HepG2 (cell line): ENCODE results near the gene CHAF1A. TPM values are rescaled to one million over a fixed set of nuclear protein-coding genes. Genes with fewer than 3 reads are reported as not detected.

Source experiments
- ATAC-seq: fragments of 200-7000 bp; cut with Tn5 transposase; 3 replicates; pipeline ENCODE4 v1.9.1; 2020; ENCODE audit warnings: mild to moderate bottlenecking, moderate library complexity
- BruUV-seq: library from RNA; stranded (reverse); fragments of 400-500 nt; replicated peaks from 2 replicates; lab custom pipeline; 2021; lab: Mats Ljungman, UMichigan
- CTCF ChIA-PET: fragments of 300-600 bp; formaldehyde crosslinking; extraction: SDS; loops from one replicate; lab custom pipeline; 2021; ENCODE audit warnings: low total read pairs, inconsistent platforms, low intra/inter-chr PET ratio; lab: Yijun Ruan, JAX
- POLR2A ChIA-PET: fragments of 350-600 bp; sonication (Branson Sonifier 250); formaldehyde crosslinking; loops from one replicate; lab custom pipeline; 2020; ENCODE audit warnings: antibody characterized with exemption, inconsistent platforms; lab: Yijun Ruan, JAX
- DNase-seq: peaks from one replicate; pipeline ENCODE4 v3.0.0-alpha.2; 2015; ENCODE audit warnings: low spot score
- FAIRE-seq: peaks from 3 replicates; lab custom pipeline; 2011; peaks lifted over from hg19 to GRCh38; lab: Jason Lieb, UNC
- H2AFZ ChIP-seq: one replicate; pipeline ENCODE4 v1.6.1; 2011; ENCODE audit warnings: low read length, inconsistent platforms
- H3K27ac ChIP-seq: fragments of 300-600 bp; 3 replicates; pipeline ENCODE4 v1.8.0; 2011; ENCODE audit warnings: mixed run types, mild to moderate bottlenecking, mixed read lengths, low read length, inconsistent platforms; ENCODE audit not compliant: insufficient read depth; ENCODE audit errors: extremely low read length
- H3K27me3 ChIP-seq, 2 experiments: fragments of 200-600 bp in 1 of 2; 2 replicates in 1 of 2; 3 replicates in 1 of 2; pipeline versions ENCODE4 v1.6.0 to v1.8.0; 2011; ENCODE audit warnings: low read length in 2 of 2, mild to moderate bottlenecking in 2 of 2, moderate library complexity in 2 of 2, inconsistent platforms in 1 of 2; ENCODE audit not compliant: insufficient read depth in 2 of 2, control insufficient read depth in 1 of 2
- H3K36me3 ChIP-seq, 2 experiments: fragments of 200-600 bp in 1 of 2; replicated peaks in 1 of 2; 2 replicates in 1 of 2; 3 replicates in 1 of 2; pipeline versions ENCODE4 v1.5.1 to v1.8.0; 2011; ENCODE audit warnings: low read length in 2 of 2, inconsistent platforms in 1 of 2; ENCODE audit not compliant: insufficient read depth in 2 of 2, control insufficient read depth in 1 of 2
- H3K4me1 ChIP-seq: 2 replicates; pipeline ENCODE4 v1.5.1; 2012; ENCODE audit warnings: low read length, inconsistent platforms; ENCODE audit not compliant: insufficient read depth
- H3K4me2 ChIP-seq: 2 replicates; pipeline ENCODE4 v1.6.0; 2011; ENCODE audit warnings: low read depth, low read length, inconsistent platforms
- H3K4me3 ChIP-seq, 3 experiments: fragments of 200-600 bp in 1 of 3; sonication (generic), shearing (Covaris generic) in 1 of 3; replicated peaks in 1 of 3; 2 replicates each; pipeline ENCODE4 v1.5.1; 2011 to 2016; ENCODE audit warnings: low read length in 3 of 3, inconsistent platforms in 2 of 3, low read depth in 2 of 3, mild to moderate bottlenecking in 2 of 3, control low read depth in 1 of 3, mixed read lengths in 1 of 3; ENCODE audit not compliant: insufficient read depth in 1 of 3
- H3K79me2 ChIP-seq: one replicate; pipeline ENCODE4 v1.6.1; 2011; ENCODE audit warnings: low read length, inconsistent platforms; ENCODE audit not compliant: insufficient read depth
- H3K9ac ChIP-seq: 2 replicates; pipeline ENCODE4 v1.6.0; 2011; ENCODE audit warnings: mild to moderate bottlenecking, low read depth, low read length, inconsistent platforms; ENCODE audit not compliant: insufficient read depth
- H3K9me3 ChIP-seq: 2 replicates; pipeline ENCODE4 v1.5.1; 2012; ENCODE audit warnings: mild to moderate bottlenecking, low read length
- H4K20me1 ChIP-seq: 2 replicates; pipeline ENCODE4 v1.6.0; 2011; ENCODE audit warnings: inconsistent platforms, mild to moderate bottlenecking, low read length, moderate library complexity; ENCODE audit not compliant: insufficient read depth
- HCFC1 ChIP-seq: fragments of 150-350 bp; IDR thresholded peaks from 2 replicates; pipeline ENCODE4 v1.6.1; 2014; ENCODE audit warnings: low read depth, low read length
- KDM5A ChIP-seq: fragments of 200-600 bp; sonication (generic); IDR thresholded peaks from 2 replicates; pipeline ENCODE4 v1.7.0; 2018; ENCODE audit warnings: antibody characterized with exemption, mild to moderate bottlenecking, low read length, borderline replicate concordance
- KMT2B ChIP-seq: IDR thresholded peaks from 2 replicates; pipeline ENCODE4 v1.6.1; 2016; ENCODE audit warnings: missing genetic modification reagents, missing compliant biosample characterization
- MEF2D ChIP-seq: sonication (generic); formaldehyde crosslinking; IDR thresholded peaks from 2 replicates; pipeline ENCODE4 v1.5.1; 2020; ENCODE audit warnings: mild to moderate bottlenecking, missing genetic modification reagents
- NFKB2 ChIP-seq: sonication (generic); formaldehyde crosslinking; IDR thresholded peaks from 2 replicates; pipeline ENCODE4 v1.4.0; 2020; ENCODE audit warnings: missing genetic modification reagents, borderline replicate concordance
- POLR2A ChIP-seq, 2 experiments: IDR thresholded peaks; 2 replicates each; pipeline ENCODE4 v1.6.1; 2011; ENCODE audit warnings: low read depth in 2 of 2, low read length in 2 of 2, mild to moderate bottlenecking in 1 of 2, moderate library complexity in 1 of 2; ENCODE audit not compliant: insufficient read depth in 1 of 2
- POLR2AphosphoS5 ChIP-seq: IDR thresholded peaks from 2 replicates; pipeline ENCODE4 v1.6.1; 2012; ENCODE audit warnings: low read depth, low read length
- POLR2G ChIP-seq: fragments of 200-400 bp; formaldehyde crosslinking; IDR thresholded peaks from 2 replicates; pipeline ENCODE4 v1.6.1; 2018; ENCODE audit warnings: mild to moderate bottlenecking, low read depth, low read length, moderate library complexity
- RBFOX2 ChIP-seq: fragments of 200-400 bp; formaldehyde crosslinking; IDR thresholded peaks from 2 replicates; pipeline ENCODE4 v1.6.1; 2017; ENCODE audit warnings: low read depth, mild to moderate bottlenecking, low read length
- RXRA ChIP-seq: sonication (generic); formaldehyde crosslinking; IDR thresholded peaks from 2 replicates; pipeline ENCODE4 v1.5.1; 2020; ENCODE audit warnings: missing genetic modification reagents
- SIN3A ChIP-seq: IDR thresholded peaks from 2 replicates; pipeline ENCODE4 v1.6.1; 2011; ENCODE audit warnings: low read depth, mild to moderate bottlenecking, control low read depth, low read length, borderline replicate concordance
- SP4 ChIP-seq: sonication (generic); formaldehyde crosslinking; IDR thresholded peaks from 2 replicates; pipeline ENCODE4 v1.8.1; 2023; ENCODE audit warnings: mild to moderate bottlenecking, missing genetic modification reagents
- WIZ ChIP-seq: sonication (generic); formaldehyde crosslinking; IDR thresholded peaks from 2 replicates; pipeline ENCODE4 v1.5.1; 2020; ENCODE audit warnings: mild to moderate bottlenecking, missing genetic modification reagents
- XRCC5 ChIP-seq: fragments of 200-400 bp; formaldehyde crosslinking; optimal IDR thresholded peaks from 2 replicates; pipeline ENCODE3; 2017; ENCODE audit warnings: mild to moderate bottlenecking, low read length
- ZNF33A ChIP-seq: sonication (generic); formaldehyde crosslinking; IDR thresholded peaks from 2 replicates; pipeline ENCODE4 v1.5.1; 2020; ENCODE audit warnings: missing genetic modification reagents, mild to moderate bottlenecking, moderate library complexity, borderline replicate concordance
- ZNF382 ChIP-seq: sonication (generic); formaldehyde crosslinking; IDR thresholded peaks from 2 replicates; pipeline ENCODE4 v1.5.0; 2020; ENCODE audit warnings: missing genetic modification reagents, mild to moderate bottlenecking, borderline replicate concordance
- ZNF563 ChIP-seq: sonication (generic); formaldehyde crosslinking; IDR thresholded peaks from 2 replicates; pipeline ENCODE4 v1.8.0; 2022; ENCODE audit warnings: mild to moderate bottlenecking, moderate library complexity, missing genetic modification reagents
- ZNF607 ChIP-seq: sonication (generic); formaldehyde crosslinking; IDR thresholded peaks from 2 replicates; pipeline ENCODE4 v1.5.1; 2020; ENCODE audit warnings: missing genetic modification reagents, mild to moderate bottlenecking, borderline replicate concordance
- WGBS: methylation state at CpG from one replicate; pipeline ENCODE4 v1.1.6; 2017; ENCODE audit warnings: low lambda C conversion rate; 5-methylcytosine and 5-hydroxymethylcytosine counted together
- in situ Hi-C: cut with HindIII; loops from 2 replicates; pipeline ENCODE4 v1.10.0; 2017; ENCODE audit warnings: low pct_unique_long_range_greater_than_20kb; ENCODE audit not compliant: extremely low pct_ligation_motif_present
- intact Hi-C: fragments of 100-400 bp; cut with micrococcal nuclease; formaldehyde crosslinking; loops from one replicate; pipeline ENCODE4 v1.10.0; 2022; ENCODE audit not compliant: unreplicated experiment
- polyA plus RNA-seq, 8 experiments: library from polyadenylated mRNA; depleted of rRNA in 3 of 8; stranded (reverse) in 7 of 8; unstranded in 1 of 8; fragments of >200 nt; fragmentation: Illumina TruSeq in 4 of 8; extraction: Trizol in 4 of 8; gene quantifications; 2 replicates each; pipeline versions ENCODE4 v1.2.1 to v1.2.3, GENCODE V29; 2011 to 2016; ENCODE audit warnings: low read depth in 4 of 8, missing spikeins in 1 of 8, mixed read lengths in 1 of 8; ENCODE audit not compliant: insufficient read depth in 1 of 8
- total RNA-seq, 5 experiments: library from RNA; depleted of rRNA; stranded (reverse); fragments of >200 nt; fragmentation: Illumina TruSeq; extraction: Trizol; gene quantifications; 2 replicates each; pipeline ENCODE4 v1.2.3, GENCODE V29; 2016; ENCODE audit warnings: low read depth in 1 of 5
- TF ChIP-seq, protein P1 (sequence below): sonication (generic); formaldehyde crosslinking; IDR thresholded peaks from 2 replicates; pipeline ENCODE4 v1.5.1; 2020; ENCODE audit warnings: mild to moderate bottlenecking, missing genetic modification reagents
- TF ChIP-seq, protein P2 (sequence below): conservative IDR thresholded peaks from 2 replicates; pipeline ENCODE4 v1.6.1; 2018; ENCODE audit warnings: missing genetic modification reagents

CHAF1A gene
- total and polyA plus RNA-seq, 2 of the 13 experiments (the other 11 are each of a cell fraction or from before 2014, with no cell fraction given) = 11.0 to 34.8 TPM

DNA sequence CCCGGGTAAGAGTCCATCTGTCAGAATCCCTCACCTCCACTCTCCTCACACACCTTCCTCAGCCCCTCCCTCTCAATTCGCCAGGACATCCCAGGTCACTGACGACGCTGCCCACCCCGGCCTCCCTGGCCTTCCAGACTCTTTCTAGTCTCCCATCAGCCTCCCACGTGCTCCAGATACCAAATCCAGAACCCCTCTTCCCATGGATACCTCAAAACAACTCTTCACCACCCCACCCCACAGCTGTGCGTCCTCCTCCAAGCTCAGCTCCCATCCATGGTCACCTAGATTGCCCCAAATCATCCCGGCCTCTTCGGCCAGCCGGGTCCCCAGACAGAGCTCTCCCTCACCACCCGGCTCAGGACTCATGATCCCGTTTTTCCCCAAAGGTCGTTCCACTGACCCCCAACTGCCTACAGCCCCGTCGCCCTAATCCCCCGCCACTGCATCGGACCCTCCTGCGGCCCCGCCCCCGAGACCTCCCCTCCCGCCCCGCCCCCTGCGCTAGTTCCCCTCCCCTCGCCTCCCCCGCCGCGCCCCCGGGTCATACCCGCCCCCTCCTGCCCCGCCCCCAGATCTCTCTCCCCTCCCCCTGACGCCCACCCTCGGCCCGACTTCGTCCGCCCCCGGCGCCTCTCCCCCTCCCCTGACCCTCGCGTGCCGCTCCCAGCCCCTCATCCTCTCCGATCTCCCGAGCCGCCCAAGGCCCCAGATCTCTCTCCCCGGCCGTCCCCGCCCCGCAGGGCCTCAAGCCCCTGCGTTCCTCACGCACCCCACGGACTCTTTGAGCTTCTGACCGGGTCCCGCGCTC lies 54.6 kb downstream of the CHAF1A start:
- 3% methylated on average over 50 of the region's 53 CpGs for WGBS
- FAIRE-seq (no peak), ATAC-seq (peak; percentile 50), DNase-seq (no peak)
- Histone ChIP-seq H3K9ac (peak overlapping the region; percentile 82), H3K4me3 (peak overlapping the region; percentile 70 to 92 (median 85)), H3K4me2 (peak overlapping the region; percentile 97), H3K79me2 (peaks cover 10% of the 10 kb centered on the region), H3K27ac (peak overlapping the region; percentile 74), H3K36me3 (peaks cover 9 to 17% of the 10 kb centered on the region in 2 experiments), H3K27me3 (no peaks in the 10 kb centered on the region; a peak in 1 of 5 replicates), H4K20me1 (no peaks in the 10 kb centered on the region), H3K9me3 (no peaks in the 10 kb centered on the region), H2AFZ (no peak overlapping the region), H3K4me1 (peaks cover 16% of the 10 kb centered on the region)
- ChIA-PET CTCF (no interaction called here), POLR2A (interaction anchor here (0.7 to 5.5 kb wide), 6 partner anchors 8 to 189 kb away, joined by 3 to 37 read pairs (median 3); partner anchors contain the start of genes CHAF1A and HDGFL2)
- no TSS peak for BruUV-seq
- intact Hi-C loops (loop anchor here (5.0 kb wide), 1 partner anchor 55 kb away; the partner anchor contains the start of genes CHAF1A and SH3GL1), in situ Hi-C loops (no loop called here)
- peak; percentile 31 to 35; a peak in 1 of 4 replicates for TF ChIP-seq POLR2A (IDR thresholded peaks at IDR 0.05; ENCODE audit: insufficient read depth in 1 of 2, low read depth in 2 of 2, low read length in 2 of 2)
- 0 out of 2 replicates have a peak, but pooled peaks have one; percentile 28 for TF ChIP-seq POLR2G
- TF ChIP-seq ZNF33A = no peak
- TF ChIP-seq NFKB2 (CRISPR knock-in tag) = peak; percentile 26; the same call in 1 of the 2 replicates
- TF ChIP-seq KMT2B (CRISPR knock-in tag) = 0 out of 2 replicates have a peak, but pooled peaks have one; percentile 7
- no peak for TF ChIP-seq ZNF382 (CRISPR knock-in tag)
- peak; percentile 71; the same call in 1 of the 2 replicates for TF ChIP-seq KDM5A
- TF ChIP-seq WIZ (CRISPR knock-in tag) = no peak
- peak; percentile 32; the same call in 1 of the 2 replicates for TF ChIP-seq ZNF563 (CRISPR knock-in tag)
- TF ChIP-seq POLR2AphosphoS5 = 0 out of 2 replicates have a peak, but pooled peaks have one; percentile 34
- TF ChIP-seq SP4 = 0 out of 2 replicates have a peak, but pooled peaks have one; percentile 3
- no peak for TF ChIP-seq HCFC1
- TF ChIP-seq RBFOX2 = peak; percentile 64
- TF ChIP-seq, protein P1, sequence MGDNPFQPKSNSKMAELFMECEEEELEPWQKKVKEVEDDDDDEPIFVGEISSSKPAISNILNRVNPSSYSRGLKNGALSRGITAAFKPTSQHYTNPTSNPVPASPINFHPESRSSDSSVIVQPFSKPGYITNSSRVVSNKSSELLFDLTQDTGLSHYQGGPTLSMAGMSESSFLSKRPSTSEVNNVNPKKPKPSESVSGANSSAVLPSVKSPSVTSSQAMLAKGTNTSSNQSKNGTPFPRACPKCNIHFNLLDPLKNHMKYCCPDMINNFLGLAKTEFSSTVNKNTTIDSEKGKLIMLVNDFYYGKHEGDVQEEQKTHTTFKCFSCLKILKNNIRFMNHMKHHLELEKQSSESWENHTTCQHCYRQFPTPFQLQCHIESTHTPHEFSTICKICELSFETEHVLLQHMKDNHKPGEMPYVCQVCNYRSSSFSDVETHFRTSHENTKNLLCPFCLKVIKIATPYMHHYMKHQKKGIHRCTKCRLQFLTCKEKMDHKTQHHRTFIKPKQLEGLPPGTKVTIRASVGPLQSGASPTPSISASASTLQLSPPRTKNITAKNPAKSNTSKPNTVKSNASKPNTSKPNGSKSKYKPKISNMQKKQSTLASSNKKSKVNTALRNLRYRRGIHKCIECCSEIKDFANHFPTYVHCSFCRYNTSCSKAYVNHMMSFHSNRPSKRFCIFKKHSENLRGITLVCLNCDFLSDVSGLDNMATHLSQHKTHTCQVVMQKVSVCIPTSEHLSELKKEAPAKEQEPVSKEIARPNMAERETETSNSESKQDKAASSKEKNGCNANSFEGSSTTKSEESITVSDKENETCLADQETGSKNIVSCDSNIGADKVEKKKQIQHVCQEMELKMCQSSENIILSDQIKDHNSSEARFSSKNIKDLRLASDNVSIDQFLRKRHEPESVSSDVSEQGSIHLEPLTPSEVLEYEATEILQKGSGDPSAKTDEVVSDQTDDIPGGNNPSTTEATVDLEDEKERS (CRISPR knock-in tag) = 0 out of 2 replicates have a peak, but pooled peaks have one; percentile 26
- TF ChIP-seq ZNF607 (CRISPR knock-in tag) = 0 out of 2 replicates have a peak, but pooled peaks have one; percentile 5
- TF ChIP-seq RXRA (CRISPR knock-in tag) = peak; percentile 50
- TF ChIP-seq MEF2D (CRISPR knock-in tag) = 0 out of 2 replicates have a peak, but pooled peaks have one; percentile 31
- peak; percentile 39; the same call in 1 of the 2 replicates for TF ChIP-seq SIN3A
- TF ChIP-seq, protein P2, sequence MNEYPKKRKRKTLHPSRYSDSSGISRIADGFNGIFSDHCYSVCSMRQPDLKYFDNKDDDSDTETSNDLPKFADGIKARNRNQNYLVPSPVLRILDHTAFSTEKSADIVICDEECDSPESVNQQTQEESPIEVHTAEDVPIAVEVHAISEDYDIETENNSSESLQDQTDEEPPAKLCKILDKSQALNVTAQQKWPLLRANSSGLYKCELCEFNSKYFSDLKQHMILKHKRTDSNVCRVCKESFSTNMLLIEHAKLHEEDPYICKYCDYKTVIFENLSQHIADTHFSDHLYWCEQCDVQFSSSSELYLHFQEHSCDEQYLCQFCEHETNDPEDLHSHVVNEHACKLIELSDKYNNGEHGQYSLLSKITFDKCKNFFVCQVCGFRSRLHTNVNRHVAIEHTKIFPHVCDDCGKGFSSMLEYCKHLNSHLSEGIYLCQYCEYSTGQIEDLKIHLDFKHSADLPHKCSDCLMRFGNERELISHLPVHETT (CRISPR knock-in tag) = 0 out of 2 replicates have a peak, but pooled peaks have one; percentile 9
- no peak for TF ChIP-seq XRCC5
